ENCODE measurements around the gene ZBTB9.
"Not testable (repeated sequence)": the region's sequence is repeated elsewhere in the genome, so short reads cannot be mapped to it uniquely, and the experiment has no call there.

ZBTB9 gene

GRCh38 chr6:33467091-33467490 is 12.7 kb downstream of the ZBTB9 start:
- no peak for DNase-seq

GRCh38 chr6:33469661-33470060 is 15.3 kb downstream of the ZBTB9 start:
- DNase-seq: no peak

GRCh38 chr6:33477864-33478263 is 23.5 kb downstream of the ZBTB9 start:
- no peak for DNase-seq

DNA sequence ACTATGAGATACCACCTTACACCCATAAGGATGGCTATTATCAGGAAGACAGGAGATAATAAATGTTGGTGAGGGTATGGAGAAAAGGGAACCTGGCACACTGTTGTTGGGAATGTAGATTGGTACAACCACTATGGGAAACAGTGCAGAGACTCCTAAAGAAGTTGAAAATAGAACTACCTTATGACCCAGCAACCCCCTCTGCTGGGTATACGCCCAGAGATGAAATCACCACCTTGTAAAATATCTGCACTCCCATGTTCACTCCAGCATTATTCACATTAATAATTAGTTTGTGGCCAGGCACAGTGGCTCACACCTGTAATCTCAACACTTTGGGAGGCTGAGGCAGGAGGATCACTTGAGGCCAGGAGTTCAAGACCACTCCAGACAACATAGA is 26.8 kb downstream of the ZBTB9 start:
- no peak for DNase-seq

- not testable (repeated sequence) for DNase-seq
Observed at GRCh38 chr6:33482620-33483019, 28.2 kb downstream of the ZBTB9 start.

- DNase-seq: no peak
Observed at GRCh38 chr6:33483678-33484077, 29.3 kb downstream of the ZBTB9 start.

DNA sequence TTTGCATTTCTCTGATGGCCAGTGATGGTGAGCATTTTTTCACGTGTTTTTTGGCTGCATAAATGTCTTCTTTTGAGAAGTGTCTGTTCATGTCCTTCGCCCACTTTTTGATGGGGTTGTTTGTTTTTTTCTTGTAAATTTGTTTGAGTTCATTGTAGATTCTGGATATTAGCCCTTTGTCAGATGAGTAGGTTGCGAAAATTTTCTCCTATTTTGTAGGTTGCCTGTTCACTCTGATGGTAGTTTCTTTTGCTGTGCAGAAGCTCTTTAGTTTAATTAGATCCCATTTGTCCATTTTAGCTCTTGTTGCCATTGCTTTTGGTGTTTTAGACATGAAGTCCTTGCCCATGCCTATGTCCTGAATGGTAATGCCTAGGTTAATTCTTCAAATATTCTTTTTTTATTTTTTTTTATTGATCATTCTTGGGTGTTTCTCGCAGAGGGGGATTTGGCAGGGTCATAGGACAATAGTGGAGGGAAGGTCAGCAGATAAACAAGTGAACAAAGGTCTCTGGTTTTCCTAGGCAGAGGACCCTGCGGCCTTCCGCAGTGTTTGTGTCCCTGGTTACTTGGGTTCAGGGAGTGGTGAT is 30.4 kb downstream of the ZBTB9 start:
- not testable (repeated sequence) for DNase-seq

- not testable (repeated sequence) for DNase-seq
Observed at GRCh38 chr6:33485680-33486079, 31.3 kb downstream of the ZBTB9 start.

DNA sequence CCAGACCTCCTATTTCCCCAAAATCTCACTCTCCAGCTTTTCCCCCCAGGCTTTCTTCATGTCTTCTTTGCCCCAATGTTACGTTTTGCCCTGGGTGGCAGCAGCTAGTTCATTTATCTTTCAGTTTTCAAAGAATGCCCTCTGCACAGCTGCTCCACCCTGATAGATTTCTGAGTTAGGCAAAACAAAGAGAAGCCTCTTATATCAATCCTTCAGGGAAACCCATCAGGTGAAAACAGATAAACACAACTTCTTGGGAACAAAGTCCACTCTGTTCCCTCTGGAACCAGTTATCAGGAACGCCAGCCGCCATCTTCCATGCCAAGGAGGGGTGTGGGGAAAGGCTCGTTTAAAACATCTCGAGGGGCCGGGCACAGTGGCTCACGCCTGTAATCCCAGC is 34.0 kb downstream of the ZBTB9 start:
- DNase-seq: no peak

DNA sequence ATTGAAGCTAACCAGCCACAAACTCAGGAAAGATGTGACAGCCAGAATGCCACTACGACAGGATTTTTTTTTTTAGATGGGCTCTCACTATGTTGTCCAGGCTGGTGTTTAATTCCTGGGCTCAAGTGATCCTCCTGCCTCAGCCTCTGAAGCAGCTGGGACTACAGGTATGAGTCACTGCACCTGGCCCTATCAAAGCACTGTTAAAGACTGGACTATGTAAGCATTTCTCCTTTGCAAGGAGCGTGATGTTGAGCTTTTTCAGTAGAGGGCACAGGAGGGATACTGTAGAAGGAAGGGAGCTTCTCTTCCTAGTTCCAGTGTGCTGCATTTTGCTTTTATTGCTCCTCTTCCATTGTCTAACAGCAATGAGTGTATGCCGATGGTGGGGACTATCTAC is 35.8 kb downstream of the ZBTB9 start:
- no peak for DNase-seq

DNA sequence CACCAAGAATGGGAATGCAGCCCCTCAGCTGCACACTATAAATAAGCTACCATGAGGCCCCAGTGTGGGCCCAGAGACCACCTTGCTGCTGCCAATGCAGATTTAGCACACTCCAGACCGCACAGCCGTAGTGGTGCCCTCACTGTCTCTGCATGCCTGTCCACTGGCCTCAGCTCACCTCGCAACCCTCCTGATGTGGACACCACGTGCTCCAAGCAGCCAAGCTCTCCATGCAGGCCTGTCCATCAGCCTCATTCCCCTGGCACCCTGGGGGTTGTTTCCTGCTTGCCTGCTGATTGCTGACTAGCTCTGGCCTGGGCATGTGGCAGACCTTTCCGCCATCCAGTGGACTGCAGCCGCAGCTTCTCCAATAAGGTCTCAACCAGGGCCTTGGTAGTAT is 36.2 kb downstream of the ZBTB9 start:
- DNase-seq: no peak

- DNase-seq: no peak
Observed at GRCh38 chr6:33492093-33492492, 37.7 kb downstream of the ZBTB9 start.

DNA sequence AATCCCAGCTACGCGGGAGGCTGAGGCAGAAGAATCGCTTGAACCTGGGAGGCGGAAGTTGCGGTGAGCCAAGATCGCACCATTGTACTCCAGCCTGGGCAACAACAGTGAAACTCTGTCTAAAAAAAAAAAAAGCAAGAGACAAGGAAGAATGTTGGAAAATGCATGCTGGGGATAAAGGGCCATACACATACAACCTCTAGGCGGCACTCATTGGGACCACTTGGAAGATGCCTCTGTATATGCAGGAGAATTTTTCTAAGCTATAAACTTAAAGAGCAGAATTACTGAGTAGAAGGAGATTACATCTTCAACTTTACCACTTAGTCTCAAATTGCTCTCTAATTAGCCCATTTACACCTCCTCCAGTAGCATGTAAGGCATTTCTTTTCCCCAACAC is 42.8 kb downstream of the ZBTB9 start:
- no peak for DNase-seq

- no peak for DNase-seq
Observed at GRCh38 chr6:33502486-33502885, 48.1 kb downstream of the ZBTB9 start.

GRCh38 chr6:33504486-33504885 is 50.1 kb downstream of the ZBTB9 start:
- no peak for DNase-seq

GRCh38 chr6:33505548-33506370 is 51.4 kb downstream of the ZBTB9 start:
- DNase-seq: no peak

Data from activated CD4-positive, CD25-positive, alpha-beta regulatory T cell treated with anti-CD3 and anti-CD28 coated beads, Interleukin-2, amount 50 U/mL, for 72 hours (primary cell).